HepG2 (cell line): ENCODE results near the gene IGDCC3. TPM values are rescaled to one million over a fixed set of nuclear protein-coding genes. Genes with fewer than 3 reads are reported as not detected.

Experiments
- CC2D1A ChIP-seq: sonication (generic); formaldehyde crosslinking; IDR thresholded peaks from 2 replicates; pipeline ENCODE4 v1.8.1; 2023; ENCODE audit warnings: mild to moderate bottlenecking, missing genetic modification reagents
- POLR2AphosphoS5 ChIP-seq: IDR thresholded peaks from 2 replicates; pipeline ENCODE4 v1.6.1; 2012; ENCODE audit warnings: low read depth, low read length
- SMC3 ChIP-seq: IDR thresholded peaks from 2 replicates; pipeline ENCODE4 v1.6.1; 2011; ENCODE audit warnings: low read length, improper control_type of control experiment
- ZNF12 ChIP-seq: sonication (generic); formaldehyde crosslinking; IDR thresholded peaks from 2 replicates; pipeline ENCODE4 v1.5.0; 2020; ENCODE audit warnings: missing genetic modification reagents
- ZNF558 ChIP-seq: sonication (generic); formaldehyde crosslinking; IDR thresholded peaks from 2 replicates; pipeline ENCODE4 v1.9.0; 2022; ENCODE audit warnings: mild to moderate bottlenecking, missing genetic modification reagents, borderline replicate concordance
- ZNF766 ChIP-seq: sonication (generic); formaldehyde crosslinking; IDR thresholded peaks from 2 replicates; pipeline ENCODE4 v1.5.0; 2020; ENCODE audit warnings: missing genetic modification reagents, borderline replicate concordance
- polyA plus RNA-seq, 8 experiments: library from polyadenylated mRNA; depleted of rRNA in 3 of 8; stranded (reverse) in 7 of 8; unstranded in 1 of 8; fragments of >200 nt; fragmentation: Illumina TruSeq in 4 of 8; extraction: Trizol in 4 of 8; gene quantifications; 2 replicates each; pipeline versions ENCODE4 v1.2.1 to v1.2.3, GENCODE V29; 2011 to 2016; ENCODE audit warnings: low read depth in 4 of 8, missing spikeins in 1 of 8, mixed read lengths in 1 of 8; ENCODE audit not compliant: insufficient read depth in 1 of 8
- total RNA-seq, 5 experiments: library from RNA; depleted of rRNA; stranded (reverse); fragments of >200 nt; fragmentation: Illumina TruSeq; extraction: Trizol; gene quantifications; 2 replicates each; pipeline ENCODE4 v1.2.3, GENCODE V29; 2016; ENCODE audit warnings: low read depth in 1 of 5
- TF ChIP-seq, protein P1 (sequence below): sonication (generic); formaldehyde crosslinking; IDR thresholded peaks from 2 replicates; pipeline ENCODE4 v1.8.1; 2022; ENCODE audit warnings: low read depth, mild to moderate bottlenecking, missing genetic modification reagents
- TF ChIP-seq, protein P2 (sequence below): sonication (generic); formaldehyde crosslinking; IDR thresholded peaks from 2 replicates; pipeline ENCODE4 v1.4.0; 2020; ENCODE audit warnings: missing genetic modification reagents, mild to moderate bottlenecking, borderline replicate concordance
- TF ChIP-seq, protein P3 (sequence below): sonication (generic); formaldehyde crosslinking; IDR thresholded peaks from 2 replicates; pipeline ENCODE4 v1.4.0; 2020; ENCODE audit warnings: missing genetic modification reagents
- TF ChIP-seq, protein P4 (sequence below): sonication (generic); formaldehyde crosslinking; IDR thresholded peaks from 2 replicates; pipeline ENCODE4 v1.4.0; 2020; ENCODE audit warnings: mild to moderate bottlenecking, missing genetic modification reagents
- TF ChIP-seq, protein P5 (sequence below): sonication (generic); formaldehyde crosslinking; IDR thresholded peaks from 2 replicates; pipeline ENCODE4 v1.5.1; 2020; ENCODE audit warnings: missing genetic modification reagents, mild to moderate bottlenecking, borderline replicate concordance

Gene IGDCC3
- total and polyA plus RNA-seq, 2 of the 13 experiments (the other 11 are each of a cell fraction or from before 2014, with no cell fraction given), result 30.1 to 51.8 TPM

DNA sequence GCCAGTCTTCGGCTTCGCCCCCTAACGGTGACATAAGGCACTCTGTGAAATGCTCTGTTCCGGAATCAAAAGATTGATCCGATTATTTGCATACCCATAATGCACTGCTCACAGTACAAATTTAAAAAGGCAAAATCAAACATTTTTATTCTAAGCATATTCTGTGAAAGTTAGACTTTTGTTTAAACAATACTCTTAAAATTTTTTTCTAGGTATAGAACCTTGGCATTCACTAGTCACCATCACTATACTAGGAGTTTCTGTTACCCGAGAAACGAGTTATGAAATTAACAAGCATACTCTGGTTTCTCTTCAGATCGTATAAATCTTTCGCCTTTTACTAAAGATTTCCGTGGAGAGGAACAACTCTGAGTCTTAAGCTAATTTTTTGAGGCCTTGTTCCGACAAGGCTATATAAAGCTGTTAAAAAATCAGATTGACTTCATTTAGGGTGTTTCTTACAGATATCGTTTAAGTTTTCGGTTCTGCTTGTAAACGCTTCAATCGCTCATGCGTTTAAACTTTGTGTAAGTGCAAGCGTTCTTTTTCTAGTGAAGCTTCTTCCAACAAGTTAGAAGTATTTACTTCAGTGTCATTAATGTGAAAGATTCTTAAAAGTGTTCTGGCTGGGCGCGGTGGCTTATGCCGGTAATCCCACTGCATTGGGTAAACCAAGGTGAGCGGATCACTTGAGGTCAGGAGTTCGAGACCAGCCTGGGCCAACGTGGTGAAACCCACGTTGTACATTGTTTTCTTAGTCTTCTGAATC lies 73.2 kb downstream of the IGDCC3 start, which contains the start of gene RNU5B-1 (continued):
- TF ChIP-seq, protein P1, sequence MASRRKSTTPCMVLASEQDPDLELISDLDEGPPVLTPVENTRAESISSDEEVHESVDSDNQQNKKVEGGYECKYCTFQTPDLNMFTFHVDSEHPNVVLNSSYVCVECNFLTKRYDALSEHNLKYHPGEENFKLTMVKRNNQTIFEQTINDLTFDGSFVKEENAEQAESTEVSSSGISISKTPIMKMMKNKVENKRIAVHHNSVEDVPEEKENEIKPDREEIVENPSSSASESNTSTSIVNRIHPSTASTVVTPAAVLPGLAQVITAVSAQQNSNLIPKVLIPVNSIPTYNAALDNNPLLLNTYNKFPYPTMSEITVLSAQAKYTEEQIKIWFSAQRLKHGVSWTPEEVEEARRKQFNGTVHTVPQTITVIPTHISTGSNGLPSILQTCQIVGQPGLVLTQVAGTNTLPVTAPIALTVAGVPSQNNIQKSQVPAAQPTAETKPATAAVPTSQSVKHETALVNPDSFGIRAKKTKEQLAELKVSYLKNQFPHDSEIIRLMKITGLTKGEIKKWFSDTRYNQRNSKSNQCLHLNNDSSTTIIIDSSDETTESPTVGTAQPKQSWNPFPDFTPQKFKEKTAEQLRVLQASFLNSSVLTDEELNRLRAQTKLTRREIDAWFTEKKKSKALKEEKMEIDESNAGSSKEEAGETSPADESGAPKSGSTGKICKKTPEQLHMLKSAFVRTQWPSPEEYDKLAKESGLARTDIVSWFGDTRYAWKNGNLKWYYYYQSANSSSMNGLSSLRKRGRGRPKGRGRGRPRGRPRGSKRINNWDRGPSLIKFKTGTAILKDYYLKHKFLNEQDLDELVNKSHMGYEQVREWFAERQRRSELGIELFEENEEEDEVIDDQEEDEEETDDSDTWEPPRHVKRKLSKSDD (CRISPR knock-in tag), result peak; percentile 38; the same call in 1 of the 2 replicates
- TF ChIP-seq SMC3, result no peak
- peak; percentile 100 for TF ChIP-seq POLR2AphosphoS5
- peak; percentile 73 for TF ChIP-seq ZNF766 (CRISPR knock-in tag)
- peak; percentile 94; the same call in 1 of the 2 replicates for TF ChIP-seq CC2D1A
- TF ChIP-seq, protein P2, sequence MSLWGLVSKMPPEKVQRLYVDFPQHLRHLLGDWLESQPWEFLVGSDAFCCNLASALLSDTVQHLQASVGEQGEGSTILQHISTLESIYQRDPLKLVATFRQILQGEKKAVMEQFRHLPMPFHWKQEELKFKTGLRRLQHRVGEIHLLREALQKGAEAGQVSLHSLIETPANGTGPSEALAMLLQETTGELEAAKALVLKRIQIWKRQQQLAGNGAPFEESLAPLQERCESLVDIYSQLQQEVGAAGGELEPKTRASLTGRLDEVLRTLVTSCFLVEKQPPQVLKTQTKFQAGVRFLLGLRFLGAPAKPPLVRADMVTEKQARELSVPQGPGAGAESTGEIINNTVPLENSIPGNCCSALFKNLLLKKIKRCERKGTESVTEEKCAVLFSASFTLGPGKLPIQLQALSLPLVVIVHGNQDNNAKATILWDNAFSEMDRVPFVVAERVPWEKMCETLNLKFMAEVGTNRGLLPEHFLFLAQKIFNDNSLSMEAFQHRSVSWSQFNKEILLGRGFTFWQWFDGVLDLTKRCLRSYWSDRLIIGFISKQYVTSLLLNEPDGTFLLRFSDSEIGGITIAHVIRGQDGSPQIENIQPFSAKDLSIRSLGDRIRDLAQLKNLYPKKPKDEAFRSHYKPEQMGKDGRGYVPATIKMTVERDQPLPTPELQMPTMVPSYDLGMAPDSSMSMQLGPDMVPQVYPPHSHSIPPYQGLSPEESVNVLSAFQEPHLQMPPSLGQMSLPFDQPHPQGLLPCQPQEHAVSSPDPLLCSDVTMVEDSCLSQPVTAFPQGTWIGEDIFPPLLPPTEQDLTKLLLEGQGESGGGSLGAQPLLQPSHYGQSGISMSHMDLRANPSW (CRISPR knock-in tag), result peak; percentile 82
- TF ChIP-seq, protein P3, sequence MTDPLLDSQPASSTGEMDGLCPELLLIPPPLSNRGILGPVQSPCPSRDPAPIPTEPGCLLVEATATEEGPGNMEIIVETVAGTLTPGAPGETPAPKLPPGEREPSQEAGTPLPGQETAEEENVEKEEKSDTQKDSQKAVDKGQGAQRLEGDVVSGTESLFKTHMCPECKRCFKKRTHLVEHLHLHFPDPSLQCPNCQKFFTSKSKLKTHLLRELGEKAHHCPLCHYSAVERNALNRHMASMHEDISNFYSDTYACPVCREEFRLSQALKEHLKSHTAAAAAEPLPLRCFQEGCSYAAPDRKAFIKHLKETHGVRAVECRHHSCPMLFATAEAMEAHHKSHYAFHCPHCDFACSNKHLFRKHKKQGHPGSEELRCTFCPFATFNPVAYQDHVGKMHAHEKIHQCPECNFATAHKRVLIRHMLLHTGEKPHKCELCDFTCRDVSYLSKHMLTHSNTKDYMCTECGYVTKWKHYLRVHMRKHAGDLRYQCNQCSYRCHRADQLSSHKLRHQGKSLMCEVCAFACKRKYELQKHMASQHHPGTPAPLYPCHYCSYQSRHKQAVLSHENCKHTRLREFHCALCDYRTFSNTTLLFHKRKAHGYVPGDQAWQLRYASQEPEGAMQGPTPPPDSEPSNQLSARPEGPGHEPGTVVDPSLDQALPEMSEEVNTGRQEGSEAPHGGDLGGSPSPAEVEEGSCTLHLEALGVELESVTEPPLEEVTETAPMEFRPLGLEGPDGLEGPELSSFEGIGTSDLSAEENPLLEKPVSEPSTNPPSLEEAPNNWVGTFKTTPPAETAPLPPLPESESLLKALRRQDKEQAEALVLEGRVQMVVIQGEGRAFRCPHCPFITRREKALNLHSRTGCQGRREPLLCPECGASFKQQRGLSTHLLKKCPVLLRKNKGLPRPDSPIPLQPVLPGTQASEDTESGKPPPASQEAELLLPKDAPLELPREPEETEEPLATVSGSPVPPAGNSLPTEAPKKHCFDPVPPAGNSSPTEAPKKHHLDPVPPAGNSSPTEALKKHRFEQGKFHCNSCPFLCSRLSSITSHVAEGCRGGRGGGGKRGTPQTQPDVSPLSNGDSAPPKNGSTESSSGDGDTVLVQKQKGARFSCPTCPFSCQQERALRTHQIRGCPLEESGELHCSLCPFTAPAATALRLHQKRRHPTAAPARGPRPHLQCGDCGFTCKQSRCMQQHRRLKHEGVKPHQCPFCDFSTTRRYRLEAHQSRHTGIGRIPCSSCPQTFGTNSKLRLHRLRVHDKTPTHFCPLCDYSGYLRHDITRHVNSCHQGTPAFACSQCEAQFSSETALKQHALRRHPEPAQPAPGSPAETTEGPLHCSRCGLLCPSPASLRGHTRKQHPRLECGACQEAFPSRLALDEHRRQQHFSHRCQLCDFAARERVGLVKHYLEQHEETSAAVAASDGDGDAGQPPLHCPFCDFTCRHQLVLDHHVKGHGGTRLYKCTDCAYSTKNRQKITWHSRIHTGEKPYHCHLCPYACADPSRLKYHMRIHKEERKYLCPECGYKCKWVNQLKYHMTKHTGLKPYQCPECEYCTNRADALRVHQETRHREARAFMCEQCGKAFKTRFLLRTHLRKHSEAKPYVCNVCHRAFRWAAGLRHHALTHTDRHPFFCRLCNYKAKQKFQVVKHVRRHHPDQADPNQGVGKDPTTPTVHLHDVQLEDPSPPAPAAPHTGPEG (CRISPR knock-in tag), result no peak
- TF ChIP-seq ZNF12 (CRISPR knock-in tag), result no peak; the same call in 1 of the 2 replicates
- TF ChIP-seq, protein P4, sequence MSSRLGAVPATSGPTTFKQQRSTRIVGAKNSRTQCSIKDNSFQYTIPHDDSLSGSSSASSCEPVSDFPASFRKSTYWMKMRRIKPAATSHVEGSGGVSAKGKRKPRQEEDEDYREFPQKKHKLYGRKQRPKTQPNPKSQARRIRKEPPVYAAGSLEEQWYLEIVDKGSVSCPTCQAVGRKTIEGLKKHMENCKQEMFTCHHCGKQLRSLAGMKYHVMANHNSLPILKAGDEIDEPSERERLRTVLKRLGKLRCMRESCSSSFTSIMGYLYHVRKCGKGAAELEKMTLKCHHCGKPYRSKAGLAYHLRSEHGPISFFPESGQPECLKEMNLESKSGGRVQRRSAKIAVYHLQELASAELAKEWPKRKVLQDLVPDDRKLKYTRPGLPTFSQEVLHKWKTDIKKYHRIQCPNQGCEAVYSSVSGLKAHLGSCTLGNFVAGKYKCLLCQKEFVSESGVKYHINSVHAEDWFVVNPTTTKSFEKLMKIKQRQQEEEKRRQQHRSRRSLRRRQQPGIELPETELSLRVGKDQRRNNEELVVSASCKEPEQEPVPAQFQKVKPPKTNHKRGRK, result no peak
- TF ChIP-seq, protein P5, sequence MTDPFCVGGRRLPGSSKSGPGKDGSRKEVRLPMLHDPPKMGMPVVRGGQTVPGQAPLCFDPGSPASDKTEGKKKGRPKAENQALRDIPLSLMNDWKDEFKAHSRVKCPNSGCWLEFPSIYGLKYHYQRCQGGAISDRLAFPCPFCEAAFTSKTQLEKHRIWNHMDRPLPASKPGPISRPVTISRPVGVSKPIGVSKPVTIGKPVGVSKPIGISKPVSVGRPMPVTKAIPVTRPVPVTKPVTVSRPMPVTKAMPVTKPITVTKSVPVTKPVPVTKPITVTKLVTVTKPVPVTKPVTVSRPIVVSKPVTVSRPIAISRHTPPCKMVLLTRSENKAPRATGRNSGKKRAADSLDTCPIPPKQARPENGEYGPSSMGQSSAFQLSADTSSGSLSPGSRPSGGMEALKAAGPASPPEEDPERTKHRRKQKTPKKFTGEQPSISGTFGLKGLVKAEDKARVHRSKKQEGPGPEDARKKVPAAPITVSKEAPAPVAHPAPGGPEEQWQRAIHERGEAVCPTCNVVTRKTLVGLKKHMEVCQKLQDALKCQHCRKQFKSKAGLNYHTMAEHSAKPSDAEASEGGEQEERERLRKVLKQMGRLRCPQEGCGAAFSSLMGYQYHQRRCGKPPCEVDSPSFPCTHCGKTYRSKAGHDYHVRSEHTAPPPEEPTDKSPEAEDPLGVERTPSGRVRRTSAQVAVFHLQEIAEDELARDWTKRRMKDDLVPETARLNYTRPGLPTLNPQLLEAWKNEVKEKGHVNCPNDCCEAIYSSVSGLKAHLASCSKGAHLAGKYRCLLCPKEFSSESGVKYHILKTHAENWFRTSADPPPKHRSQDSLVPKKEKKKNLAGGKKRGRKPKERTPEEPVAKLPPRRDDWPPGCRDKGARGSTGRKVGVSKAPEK (CRISPR knock-in tag), result no peak
- TF ChIP-seq ZNF558 (CRISPR knock-in tag), result no peak; the same call in 1 of the 2 replicates
